SK-N-MC (cell line): Measurements from ENCODE around the gene ANTXRL.
"Not testable (repeated sequence)": the region's sequence is repeated elsewhere in the genome, so short reads cannot be mapped to it uniquely, and the experiment has no call there.

ENCODE experiments used
- DNase-seq: peaks from one replicate; pipeline ENCODE4 v3.0.0-alpha.2; 2011; ENCODE audit warnings: low read depth, low spot score
- H3K27ac ChIP-seq: fragments of 200-600 bp; sonication (generic); 2 replicates; pipeline ENCODE4 v1.5.1; 2016; ENCODE audit warnings: mixed run types
- H3K36me3 ChIP-seq: fragments of 200-600 bp; sonication (generic); 2 replicates; pipeline ENCODE4 v1.6.1; 2017; ENCODE audit warnings: antibody characterized with exemption, low read length, mixed read lengths; ENCODE audit not compliant: insufficient read depth
- H3K4me3 ChIP-seq: fragments of 200-600 bp; sonication (generic); 2 replicates; pipeline ENCODE4 v1.5.1; 2016
- H3K9ac ChIP-seq: fragments of 200-600 bp; sonication (generic); 2 replicates; pipeline ENCODE4 v1.8.0; 2017; ENCODE audit warnings: mixed run types, mixed read lengths; ENCODE audit not compliant: insufficient read length
- H3K9me3 ChIP-seq: fragments of 200-600 bp; sonication (generic); 2 replicates; pipeline ENCODE4 v1.6.1; 2017; ENCODE audit warnings: low read depth, mild to moderate bottlenecking, antibody characterized with exemption, low read length, moderate library complexity, mixed read lengths
- EZH2 ChIP-seq: fragments of 200-600 bp; sonication (generic); IDR thresholded peaks from one replicate; pipeline ENCODE4 v1.6.1; 2017; ENCODE audit warnings: antibody characterized with exemption
- FOXP2 ChIP-seq: optimal IDR thresholded peaks from 2 replicates; pipeline ENCODE3; 2011; ENCODE audit warnings: mild to moderate bottlenecking, moderate library complexity; ENCODE audit not compliant: insufficient read depth; ENCODE audit errors: extremely low read length, control extremely low read depth
- POLR2AphosphoS5 ChIP-seq: IDR thresholded peaks from 2 replicates; pipeline ENCODE4 v1.6.1; 2012; ENCODE audit warnings: mild to moderate bottlenecking, low read depth, low read length, borderline replicate concordance

The ANTXRL gene

DNA sequence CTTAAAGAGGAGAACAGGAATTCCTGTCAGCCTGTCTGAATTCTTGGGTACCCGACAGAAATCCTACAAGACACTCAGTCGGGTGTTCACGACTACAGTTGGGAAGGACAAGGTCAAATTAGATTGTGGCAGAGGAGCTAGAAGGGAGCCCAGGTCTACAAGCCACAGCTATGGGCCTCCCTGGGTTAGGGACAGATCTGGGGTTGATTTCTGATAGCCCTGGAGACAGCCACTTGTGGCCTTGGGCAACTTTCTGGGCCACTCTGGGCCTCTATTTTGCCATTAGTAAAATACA is 39.7 kb upstream of the ANTXRL start:
- Histone ChIP-seq H3K27ac (no peak overlapping the region), H3K36me3 (no peaks in the 10 kb centered on the region), H3K4me3 (no peak overlapping the region), H3K9ac (no peak overlapping the region), H3K9me3 (no peaks in the 10 kb centered on the region)
- no peak for TF ChIP-seq EZH2
- TF ChIP-seq POLR2AphosphoS5: no peak
- TF ChIP-seq FOXP2: no peak
- DNase-seq: no peak

- TF ChIP-seq FOXP2 (no peak), POLR2AphosphoS5 (no peak), EZH2 (no peak)
- no peak for DNase-seq
Observed at GRCh38 chr10:46247808-46248569, 38.8 kb upstream of the ANTXRL start.

DNA sequence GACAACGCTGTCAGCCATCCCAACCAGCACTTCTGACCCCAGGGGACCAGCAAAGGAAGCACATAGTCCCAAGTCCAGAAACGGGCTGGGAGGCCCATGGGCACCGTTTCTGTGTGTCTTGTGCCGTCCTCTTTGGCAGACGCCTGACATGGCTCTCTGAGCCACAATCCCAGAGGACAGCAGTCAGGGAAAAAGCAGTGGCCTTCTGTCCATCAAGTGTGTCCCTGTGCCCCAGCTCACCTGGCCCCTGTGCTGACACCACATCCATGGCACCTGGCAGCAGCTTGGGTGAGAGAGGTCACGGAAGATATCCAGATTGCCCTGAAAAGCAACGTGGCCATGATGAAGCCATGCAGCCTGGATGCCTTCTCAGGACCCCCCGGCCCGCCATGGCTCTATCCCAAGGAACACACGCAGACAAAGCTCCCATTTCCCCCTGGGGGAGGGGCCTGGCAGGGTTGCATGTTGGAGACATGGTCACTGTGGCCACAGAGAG is 38.1 kb upstream of the ANTXRL start:
- no peak for DNase-seq
- Histone ChIP-seq H3K36me3 (no peaks in the 10 kb centered on the region), H3K27ac (no peak overlapping the region), H3K4me3 (no peak overlapping the region), H3K9me3 (no peaks in the 10 kb centered on the region), H3K9ac (no peak overlapping the region)
- TF ChIP-seq FOXP2 (no peak), EZH2 (no peak), POLR2AphosphoS5 (no peak)

More at GRCh38 chr10:46247808-46248569, 38.8 kb upstream of the ANTXRL start:
- Histone ChIP-seq H3K9ac (no peak overlapping the region), H3K4me3 (no peak overlapping the region), H3K9me3 (no peaks in the 10 kb centered on the region), H3K27ac (no peak overlapping the region), H3K36me3 (no peaks in the 10 kb centered on the region)

DNA sequence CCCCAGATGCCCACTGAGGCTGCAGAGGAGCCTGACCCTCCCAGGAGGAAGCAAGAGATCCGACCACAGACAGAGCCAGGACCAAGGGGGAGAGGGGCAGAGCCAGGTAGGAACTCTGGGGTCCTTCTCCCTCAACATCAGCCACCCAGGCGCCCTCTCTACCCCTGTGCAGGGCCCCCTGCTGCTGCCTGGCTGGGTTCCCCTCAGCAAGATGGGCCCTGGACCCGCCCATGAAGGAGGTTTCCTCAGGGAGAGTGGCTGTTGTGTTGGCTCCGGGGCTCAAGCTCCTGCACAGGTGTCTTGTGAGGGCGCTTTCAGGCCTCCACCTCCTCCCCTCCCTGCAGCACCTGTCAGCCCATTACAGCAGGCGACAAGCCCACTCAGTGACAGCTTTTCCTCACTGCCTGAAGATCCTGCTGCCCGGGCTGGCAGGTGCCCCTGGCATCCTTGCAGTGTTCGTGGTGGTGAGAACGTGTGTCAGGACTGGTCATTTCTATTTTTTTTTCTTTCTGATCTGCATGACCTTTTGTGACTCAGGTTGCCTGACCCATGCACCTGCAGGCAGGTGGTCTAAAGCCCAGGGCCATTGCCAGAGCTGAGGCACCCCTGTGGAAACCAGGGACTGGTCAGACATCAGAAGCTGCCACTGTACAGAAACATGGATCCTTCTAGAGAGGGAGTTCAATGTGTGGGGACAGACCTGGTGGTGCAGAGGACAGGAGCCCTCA is 37.0 kb upstream of the ANTXRL start:
- H3K36me3 ChIP-seq, H3K9me3 ChIP-seq, H3K4me3 ChIP-seq, H3K27ac ChIP-seq, H3K9ac ChIP-seq, DNase-seq: not testable (repeated sequence)

- Histone ChIP-seq H3K36me3 (no peaks in the 10 kb centered on the region), H3K9ac (no peak overlapping the region), H3K27ac (no peak overlapping the region), H3K9me3 (no peaks in the 10 kb centered on the region), H3K4me3 (no peak overlapping the region)
- TF ChIP-seq EZH2 (no peak), FOXP2 (no peak)
- DNase-seq: no peak
Observed at GRCh38 chr10:46250481-46250880, 36.3 kb upstream of the ANTXRL start.

DNA sequence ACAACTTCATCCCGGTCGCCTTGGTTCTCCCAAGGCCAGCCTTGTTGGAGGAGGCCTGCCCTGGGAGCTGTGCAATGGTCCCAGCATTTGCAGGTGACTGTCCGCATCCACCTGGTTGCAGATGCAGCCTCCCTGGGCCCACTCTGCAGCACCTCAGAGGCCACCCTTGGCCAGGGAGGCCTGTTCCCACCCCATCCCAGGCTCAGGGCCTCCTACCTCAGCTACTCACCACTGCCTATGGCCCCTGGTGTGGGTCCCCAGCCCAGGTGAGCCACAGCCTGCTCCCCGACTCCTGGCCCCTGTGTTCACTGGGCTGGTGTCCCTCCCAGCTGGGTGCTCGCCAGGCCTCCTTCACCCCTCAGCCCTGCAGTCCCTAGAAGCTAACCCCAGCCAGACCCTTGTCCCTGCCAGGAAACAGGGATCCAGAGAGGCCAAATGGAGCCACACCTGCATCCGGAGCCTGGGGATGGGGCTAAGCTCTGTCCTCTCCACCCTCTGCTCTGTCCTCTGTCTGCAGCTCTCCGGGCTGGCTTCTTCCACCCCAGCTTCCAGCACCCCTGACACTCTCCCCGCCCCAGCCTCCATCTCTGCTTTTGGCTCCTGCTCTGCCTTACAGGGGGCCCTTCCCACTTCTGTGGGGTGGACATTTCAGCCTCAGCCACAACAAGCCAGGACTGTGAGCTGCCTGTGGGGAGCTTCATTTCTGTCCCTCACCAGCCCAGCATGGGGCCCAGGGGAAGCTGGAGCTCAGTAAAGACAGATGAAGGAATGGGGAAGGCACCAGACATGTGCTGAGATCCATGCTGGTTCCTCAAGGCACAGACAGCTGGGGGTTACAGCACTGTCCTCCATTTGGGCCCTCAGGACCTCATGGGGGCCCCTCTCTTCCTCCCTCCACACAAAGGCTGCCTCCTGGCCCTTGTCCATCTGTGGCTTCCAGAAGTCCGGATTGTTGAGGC is 35.6 kb upstream of the ANTXRL start:
- TF ChIP-seq EZH2 (no peak), FOXP2 (no peak), POLR2AphosphoS5 (no peak)
- Histone ChIP-seq H3K4me3 (no peak overlapping the region), H3K27ac (no peak overlapping the region), H3K9ac (no peak overlapping the region), H3K36me3 (no peaks in the 10 kb centered on the region), H3K9me3 (no peaks in the 10 kb centered on the region)
- DNase-seq: no peak

- no peak for DNase-seq
- Histone ChIP-seq H3K4me3 (no peak overlapping the region), H3K27ac (no peak overlapping the region), H3K36me3 (no peaks in the 10 kb centered on the region), H3K9ac (no peak overlapping the region), H3K9me3 (no peaks in the 10 kb centered on the region)
- TF ChIP-seq POLR2AphosphoS5 (no peak), EZH2 (no peak), FOXP2 (no peak)
Observed at GRCh38 chr10:46251857-46252847, 34.6 kb upstream of the ANTXRL start.
